Amygdala (tissue), 56 donors: Measurements from ENCODE around the gene PEMT.
"Not testable (repeated sequence)": the region's sequence is repeated elsewhere in the genome, so short reads cannot be mapped to it uniquely, and the experiment has no call there.

Experiments used
- DNase-seq, 56 donors: peaks; one replicate each; lab custom pipeline; 2025; lab: John Stamatoyannopoulos, UW

Gene PEMT

GRCh38 chr17:17467016-17467415 lies 124.5 kb downstream of the PEMT start:
- DNase-seq, result peak in 3 of 56 donors; percentile 19 to 31 (median 21)

DNA sequence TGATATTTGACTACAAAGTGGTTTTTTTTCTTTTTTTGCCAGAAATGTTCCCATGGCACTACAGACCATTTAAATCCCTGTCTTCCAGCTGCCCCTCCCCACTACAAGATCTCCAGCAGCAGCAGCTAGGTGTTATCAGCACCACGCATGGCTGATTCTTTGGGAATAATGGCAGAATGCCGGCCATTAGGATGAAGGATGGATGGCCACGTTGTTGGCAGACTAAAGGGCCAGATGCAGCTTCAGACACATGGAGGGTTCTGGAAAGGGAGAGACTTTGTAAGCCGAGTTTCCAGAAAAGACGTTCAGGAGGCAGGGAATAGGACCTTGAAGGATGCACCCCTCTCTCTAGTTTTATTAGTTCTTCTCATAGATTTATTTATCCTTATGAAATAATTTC lies 125.0 kb downstream of the PEMT start:
- no peak for DNase-seq

GRCh38 chr17:17465878-17466277 lies 125.6 kb downstream of the PEMT start:
- DNase-seq, result not testable (repeated sequence)

GRCh38 chr17:17463821-17464220 lies 127.7 kb downstream of the PEMT start:
- DNase-seq, result peak in 10 of 56 donors; percentile 11 to 65 (median 38)

DNA sequence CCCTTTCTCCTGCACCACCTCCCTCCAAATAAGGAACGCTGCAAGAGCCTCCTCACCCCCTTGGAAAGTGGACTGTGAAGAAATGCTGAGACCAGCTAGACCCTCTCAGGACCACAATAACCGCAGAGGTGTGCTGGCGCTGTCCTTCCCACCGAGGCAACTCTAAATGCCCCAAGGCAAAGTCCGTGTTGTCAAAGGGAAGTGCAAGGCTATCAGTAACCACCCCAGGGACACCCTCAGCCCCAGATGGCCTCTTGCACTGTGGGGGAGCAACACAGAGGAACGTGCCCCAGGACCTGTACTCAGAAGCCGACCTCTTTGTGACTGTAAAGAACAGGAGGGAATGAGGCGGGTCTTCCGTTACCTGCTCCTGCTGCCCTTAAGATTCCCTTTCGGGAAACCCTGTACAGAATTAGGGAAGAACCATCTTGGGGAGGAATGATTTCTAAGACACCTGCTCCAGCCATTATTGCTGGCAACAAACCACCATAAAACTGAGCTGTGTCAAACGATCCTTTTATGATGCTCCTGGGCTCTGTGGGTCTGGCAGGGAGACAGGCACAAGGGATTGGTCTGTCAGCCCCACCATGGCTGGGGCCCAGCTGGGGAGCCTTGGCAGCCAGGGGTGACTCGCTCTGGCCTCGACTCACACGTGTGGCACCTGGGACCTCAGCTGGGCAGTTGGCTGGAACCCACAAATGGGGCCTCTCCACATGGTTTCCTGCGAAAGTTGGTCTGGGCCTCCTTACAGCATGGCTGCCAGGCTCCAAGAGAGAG lies 129.3 kb downstream of the PEMT start:
- no peak for DNase-seq

- no peak for DNase-seq
Measured at GRCh38 chr17:17460038-17460437, 131.5 kb downstream of the PEMT start.

- DNase-seq, result no peak
Measured at GRCh38 chr17:17457680-17458079, 133.8 kb downstream of the PEMT start.

- DNase-seq, result no peak
Measured at GRCh38 chr17:17456251-17456650, 135.3 kb downstream of the PEMT start.
